Colonic mucosa (tissue), 4 donors: ENCODE results near the gene XAB2. TPM values are rescaled to one million over a fixed set of nuclear protein-coding genes. Genes with fewer than 3 reads are reported as not detected.
A peak's percentile ranks its signal among the peaks of the same experiment; 100 is the strongest.

Source experiments
- DNase-seq: peaks from one replicate; pipeline ENCODE4 v3.0.0-alpha.2; 2020
- H3K27ac ChIP-seq: fragments of 200-600 bp; one replicate; pipeline ENCODE4 v1.8.0; 2021
- H3K27me3 ChIP-seq: fragments of 200-600 bp; one replicate; pipeline ENCODE4 v1.8.0; 2021
- H3K36me3 ChIP-seq: fragments of 200-600 bp; one replicate; pipeline ENCODE4 v1.8.0; 2021
- H3K4me1 ChIP-seq: fragments of 200-600 bp; one replicate; pipeline ENCODE4 v1.8.0; 2021; ENCODE audit warnings: mild to moderate bottlenecking
- H3K4me3 ChIP-seq: fragments of 200-600 bp; one replicate; pipeline ENCODE4 v1.8.0; 2021
- H3K9ac ChIP-seq, 2 donors: one replicate each; pipeline ENCODE4 v1.7.0; 2013; ENCODE audit warnings: control low read depth in 2 of 2, low read depth in 2 of 2, low read length in 2 of 2
- H3K9me3 ChIP-seq: fragments of 200-600 bp; one replicate; pipeline ENCODE4 v1.8.0; 2021
- intact Hi-C: fragments of 100-400 bp; cut with DNase I; formaldehyde crosslinking; loops from one replicate; pipeline ENCODE4 v1.14.1; 2022
- total RNA-seq, 2 donors: library from RNA; stranded (reverse); fragmentation: NEBNext Ultra II Directional in 1 of 2; extraction: Animal tissue kit (Norgen Biotek cat#: 25700) in 1 of 2; gene quantifications; one replicate each; pipeline ENCODE4 v1.2.1, GENCODE V29; 2021
- TF ChIP-seq, protein P1 (sequence below): fragments of 200-600 bp; IDR thresholded peaks from one replicate; pipeline ENCODE4 v1.8.0; 2022; ENCODE audit warnings: antibody characterized with exemption, mild to moderate bottlenecking
- donor health status: healthy.
- donor health status: DM: no; HTN: no; CAD: no.
- donor health status: DM: no; HTN: no; CAD: no.

Gene XAB2
- total RNA-seq, 2 donors from 2014 or later: 28.3 to 48.1 TPM

DNA sequence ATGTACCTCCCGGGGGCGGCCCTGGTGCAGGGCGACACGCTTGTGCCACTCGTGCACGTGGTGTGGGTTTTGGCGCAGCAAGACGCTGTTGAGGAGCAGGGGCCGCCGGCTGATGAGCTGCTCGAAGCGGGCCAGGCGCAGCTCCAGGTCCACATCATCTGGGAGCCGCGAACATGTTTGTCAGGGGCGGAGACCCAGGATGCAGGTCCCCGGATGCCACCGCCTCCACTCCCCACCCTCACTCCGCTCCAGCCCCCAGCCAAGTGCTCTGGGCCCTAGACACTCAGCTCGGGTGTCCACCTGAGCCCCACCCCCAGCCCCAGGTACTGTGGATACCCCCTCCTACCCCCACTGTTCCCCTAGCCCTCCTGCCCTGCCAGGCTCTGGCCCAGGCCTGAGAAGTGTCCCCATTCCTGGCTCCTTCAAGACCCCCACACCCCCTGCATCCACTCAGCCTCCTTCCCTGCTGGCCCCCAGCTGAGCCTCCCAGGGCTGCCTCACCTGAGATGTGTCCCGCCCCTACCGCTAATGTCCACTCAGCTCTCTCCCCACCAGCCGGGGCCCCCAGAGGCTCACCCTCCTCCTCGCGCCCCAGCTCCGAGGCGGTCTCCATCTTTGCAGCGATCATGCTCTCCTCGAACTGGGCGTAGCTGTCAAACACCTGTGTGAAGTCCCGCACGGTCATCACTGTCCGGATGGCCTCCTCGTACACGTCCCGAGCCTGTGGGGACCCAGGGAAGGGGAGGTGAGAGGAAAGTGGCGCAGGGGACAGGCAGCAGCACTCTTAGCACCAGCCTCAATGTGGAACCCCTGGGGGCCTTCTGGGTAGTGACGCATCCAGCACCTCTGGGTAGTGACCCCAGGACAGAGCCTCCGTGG is 5.4 kb downstream of the XAB2 start:
- Histone ChIP-seq H3K4me1 (peaks cover 16% of the 10 kb centered on the region), H3K27ac (no peak overlapping the region), H3K36me3 (peaks cover 5% of the 10 kb centered on the region), H3K4me3 (no peak overlapping the region), H3K9ac (no peak overlapping the region), H3K27me3 (no peaks in the 10 kb centered on the region), H3K9me3 (no peaks in the 10 kb centered on the region)
- intact Hi-C loops: no loop called here
- TF ChIP-seq, protein P1, sequence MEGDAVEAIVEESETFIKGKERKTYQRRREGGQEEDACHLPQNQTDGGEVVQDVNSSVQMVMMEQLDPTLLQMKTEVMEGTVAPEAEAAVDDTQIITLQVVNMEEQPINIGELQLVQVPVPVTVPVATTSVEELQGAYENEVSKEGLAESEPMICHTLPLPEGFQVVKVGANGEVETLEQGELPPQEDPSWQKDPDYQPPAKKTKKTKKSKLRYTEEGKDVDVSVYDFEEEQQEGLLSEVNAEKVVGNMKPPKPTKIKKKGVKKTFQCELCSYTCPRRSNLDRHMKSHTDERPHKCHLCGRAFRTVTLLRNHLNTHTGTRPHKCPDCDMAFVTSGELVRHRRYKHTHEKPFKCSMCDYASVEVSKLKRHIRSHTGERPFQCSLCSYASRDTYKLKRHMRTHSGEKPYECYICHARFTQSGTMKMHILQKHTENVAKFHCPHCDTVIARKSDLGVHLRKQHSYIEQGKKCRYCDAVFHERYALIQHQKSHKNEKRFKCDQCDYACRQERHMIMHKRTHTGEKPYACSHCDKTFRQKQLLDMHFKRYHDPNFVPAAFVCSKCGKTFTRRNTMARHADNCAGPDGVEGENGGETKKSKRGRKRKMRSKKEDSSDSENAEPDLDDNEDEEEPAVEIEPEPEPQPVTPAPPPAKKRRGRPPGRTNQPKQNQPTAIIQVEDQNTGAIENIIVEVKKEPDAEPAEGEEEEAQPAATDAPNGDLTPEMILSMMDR: no peak
- no peak for DNase-seq

DNA sequence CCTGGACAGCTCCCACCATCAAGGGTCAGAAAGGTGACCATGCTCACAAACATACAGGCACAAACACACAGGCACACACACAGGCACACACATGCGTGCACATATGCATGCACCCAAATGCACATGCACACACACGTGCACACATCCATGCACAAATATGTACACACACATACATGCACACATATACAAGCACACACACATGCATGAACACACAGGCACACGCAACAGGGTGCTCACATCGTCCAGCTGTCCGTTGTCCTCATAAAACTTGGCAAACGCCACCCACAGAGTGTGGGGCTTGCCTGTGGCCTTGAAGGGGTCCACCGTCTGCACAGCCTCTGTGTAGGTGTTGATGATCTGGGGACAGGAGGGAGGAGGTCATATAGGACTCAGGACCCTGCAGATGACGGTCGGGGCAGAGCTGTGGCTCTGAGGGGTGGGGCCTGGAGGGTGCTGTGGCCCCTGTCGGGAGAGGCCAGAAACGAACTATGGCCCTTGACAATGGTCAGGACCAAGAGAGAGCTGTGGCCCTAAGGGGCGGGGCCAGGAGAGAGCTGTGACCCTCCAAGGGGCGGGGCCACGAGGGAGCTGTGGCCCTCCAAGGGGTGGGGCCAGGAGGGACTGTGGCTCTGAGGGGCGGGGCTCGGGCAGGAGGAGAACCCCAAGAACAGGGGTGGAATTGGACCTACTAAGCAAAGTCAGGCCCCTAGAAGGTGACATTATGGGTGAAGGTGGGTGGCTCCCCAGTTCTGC is 6.2 kb downstream of the XAB2 start:
- H3K4me1 ChIP-seq: peaks cover 15% of the 10 kb centered on the region
- no peak overlapping the region for H3K27ac ChIP-seq
- TF ChIP-seq, protein P1: no peak
- intact Hi-C loops: no loop called here
- no peak overlapping the region for H3K9ac ChIP-seq
- H3K27me3 ChIP-seq: no peaks in the 10 kb centered on the region
- no peak overlapping the region for H3K4me3 ChIP-seq
- no peak for DNase-seq
- H3K9me3 ChIP-seq: no peaks in the 10 kb centered on the region
- peaks cover 5% of the 10 kb centered on the region for H3K36me3 ChIP-seq

DNA sequence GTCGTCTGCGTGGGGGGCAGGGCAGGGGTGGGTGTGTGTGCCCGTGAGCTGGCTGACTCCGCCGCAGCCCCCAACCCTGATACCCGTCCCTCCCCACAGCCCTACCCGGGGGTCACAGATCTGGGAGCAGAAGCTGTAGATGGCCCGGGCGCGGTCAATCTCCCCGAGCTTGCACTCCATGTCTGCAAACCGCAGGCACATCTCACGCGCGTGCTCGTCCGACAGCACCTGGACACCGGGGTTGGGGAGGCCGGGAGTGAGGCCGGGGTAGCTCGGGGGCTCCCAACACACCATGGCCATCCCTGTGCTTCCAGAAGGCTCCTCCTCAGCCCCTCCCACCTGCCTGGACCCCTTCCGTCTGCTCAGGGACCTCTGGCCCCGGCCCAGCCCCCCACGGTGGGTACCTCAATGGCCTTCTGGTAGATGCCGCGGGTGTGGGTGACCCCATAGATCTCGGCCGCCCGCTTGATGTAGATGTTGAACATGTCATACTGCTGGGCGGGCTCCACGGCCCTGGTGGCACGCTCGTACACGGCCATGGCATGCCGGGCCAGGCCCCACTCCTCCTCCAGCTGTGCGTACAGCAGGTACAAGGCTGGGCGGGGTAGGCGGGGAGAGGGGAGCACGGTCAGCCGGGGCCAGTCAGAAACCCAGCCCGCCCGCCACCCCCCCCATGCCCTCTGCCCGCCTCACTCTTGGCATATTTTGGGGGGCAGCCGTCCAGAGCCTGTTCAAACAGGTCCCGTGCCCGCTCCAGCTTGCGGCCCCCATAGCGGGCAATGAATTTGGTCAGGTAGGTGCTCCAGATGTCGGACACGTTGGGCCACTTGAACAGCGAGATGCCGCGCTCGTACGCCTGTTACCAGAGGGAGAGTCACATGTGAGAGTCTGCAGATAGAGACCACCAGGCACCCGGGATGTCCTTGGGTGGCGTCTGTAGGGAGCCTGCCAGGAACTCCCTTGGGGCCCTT is 8.6 kb downstream of the XAB2 start:
- Histone ChIP-seq H3K27ac (no peak overlapping the region), H3K9me3 (no peaks in the 10 kb centered on the region), H3K27me3 (no peaks in the 10 kb centered on the region), H3K4me1 (peaks cover 19% of the 10 kb centered on the region), H3K9ac (no peak overlapping the region), H3K4me3 (no peak overlapping the region), H3K36me3 (peaks cover 4% of the 10 kb centered on the region)
- no peak for DNase-seq
- intact Hi-C loops: no loop called here
- TF ChIP-seq, protein P1: no peak

DNA sequence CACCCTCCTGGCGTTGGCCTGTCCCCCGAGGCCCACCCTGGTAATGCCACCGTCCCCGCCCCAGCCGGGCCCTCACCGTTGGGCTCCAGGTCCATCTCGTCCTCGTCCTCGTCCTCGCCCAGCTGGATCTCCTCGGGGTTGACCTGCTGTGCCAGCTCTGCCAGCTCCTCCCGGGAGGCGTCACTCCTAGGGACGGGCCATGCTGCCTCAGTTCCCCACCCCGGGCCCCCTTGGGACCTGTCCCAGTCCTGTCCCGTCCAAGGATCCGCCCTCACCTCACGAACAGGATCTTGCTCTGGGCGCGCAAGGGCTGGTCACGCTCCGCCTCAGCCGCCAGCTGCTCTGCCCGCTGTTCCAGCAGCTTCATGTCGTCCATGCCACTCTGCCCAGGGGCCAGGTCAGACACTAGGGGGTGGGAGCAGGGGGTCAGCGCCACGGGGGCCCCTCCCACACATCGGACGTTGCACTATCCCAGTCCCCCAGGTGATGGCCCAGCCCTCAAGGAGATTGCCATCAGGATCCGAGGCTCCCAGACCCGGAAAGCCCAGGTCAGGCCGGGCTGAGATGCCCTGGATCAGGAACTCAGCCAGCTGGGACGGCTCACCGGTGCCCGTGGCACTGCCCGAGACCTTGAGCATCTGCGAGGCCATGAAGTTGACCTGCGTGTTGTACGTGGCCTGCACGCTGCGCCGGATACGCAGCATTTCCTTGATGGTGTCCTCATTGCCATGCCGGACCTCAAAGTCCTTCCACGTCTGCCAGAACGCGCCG is 9.5 kb downstream of the XAB2 start:
- TF ChIP-seq, protein P1: no peak
- no peak for DNase-seq

More for the DNA sequence above, 9.5 kb downstream of the XAB2 start:
- Histone ChIP-seq H3K9ac (no peak overlapping the region), H3K27me3 (no peaks in the 10 kb centered on the region), H3K4me1 (peaks cover 19% of the 10 kb centered on the region), H3K27ac (peak overlapping the region; percentile 82), H3K36me3 (no peaks in the 10 kb centered on the region), H3K9me3 (no peaks in the 10 kb centered on the region), H3K4me3 (no peak overlapping the region)
- intact Hi-C loops: no loop called here
